GM23338 (cell line): Measurements from ENCODE around the gene APLNR. TPM values are rescaled to one million over a fixed set of nuclear protein-coding genes. Genes with fewer than 3 reads are reported as not detected.

Experiments
- ATAC-seq: fragments of 200-7000 bp; cut with Tn5 transposase; 3 replicates; pipeline ENCODE4 v1.9.1; 2020
- DNase-seq: peaks from one replicate; pipeline ENCODE4 v3.0.0-alpha.2; 2015; ENCODE audit warnings: low spot score
- H2AFZ ChIP-seq: fragments of 200-600 bp; sonication (generic); 2 replicates; pipeline ENCODE4 v1.8.0; 2016; ENCODE audit warnings: antibody characterized with exemption, mild to moderate bottlenecking, moderate library complexity
- H3F3A ChIP-seq: fragments of 200-600 bp; sonication (generic); replicated peaks from 2 replicates; pipeline ENCODE4 v1.8.0; 2017; ENCODE audit warnings: antibody characterized with exemption, mixed run types, low read depth
- H3K27ac ChIP-seq: fragments of 200-600 bp; sonication (generic); 2 replicates; pipeline ENCODE4 v1.6.1; 2016; ENCODE audit warnings: low read depth
- H3K27me3 ChIP-seq: fragments of 200-600 bp; sonication (generic); 2 replicates; pipeline ENCODE4 v1.8.0; 2016; ENCODE audit warnings: mild to moderate bottlenecking, mixed run types, moderate library complexity; ENCODE audit not compliant: insufficient read depth
- H3K36me3 ChIP-seq: fragments of 200-600 bp; sonication (generic); 2 replicates; pipeline ENCODE4 v1.8.0; 2016; ENCODE audit warnings: mild to moderate bottlenecking; ENCODE audit not compliant: insufficient read depth
- H3K4me1 ChIP-seq: fragments of 200-600 bp; sonication (generic); 2 replicates; pipeline ENCODE4 v1.8.0; 2016; ENCODE audit warnings: mild to moderate bottlenecking, moderate library complexity; ENCODE audit not compliant: insufficient read depth
- H3K4me2 ChIP-seq: fragments of 200-600 bp; sonication (generic); 2 replicates; pipeline ENCODE4 v1.7.1; 2017; ENCODE audit warnings: mixed run types
- H3K4me3 ChIP-seq: fragments of 200-600 bp; sonication (generic); 2 replicates; pipeline ENCODE4 v1.6.1; 2016; ENCODE audit warnings: mixed run types
- H3K79me2 ChIP-seq: fragments of 200-600 bp; sonication (generic); replicated peaks from 2 replicates; pipeline ENCODE4 v1.8.0; 2017; ENCODE audit warnings: mild to moderate bottlenecking; ENCODE audit not compliant: insufficient read depth
- H3K9me2 ChIP-seq: fragments of 200-600 bp; sonication (generic); 2 replicates; pipeline ENCODE4 v1.8.0; 2017; ENCODE audit not compliant: insufficient read depth
- H4K20me1 ChIP-seq: fragments of 200-600 bp; sonication (generic); replicated peaks from 2 replicates; pipeline ENCODE4 v1.8.0; 2017; ENCODE audit warnings: mild to moderate bottlenecking; ENCODE audit not compliant: insufficient read depth
- H3K27ac Mint-ChIP-seq: 2 replicates; pipeline ENCODE4 v1.8.0; 2020; ENCODE audit warnings: inconsistent platforms, mild to moderate bottlenecking, moderate library complexity, mixed read lengths
- H3K27me3 Mint-ChIP-seq: 3 replicates; pipeline ENCODE4 v1.8.0; 2022; ENCODE audit warnings: low read depth, mild to moderate bottlenecking, moderate library complexity, mixed read lengths, inconsistent platforms; ENCODE audit not compliant: insufficient read depth, poor library complexity
- H3K36me3 Mint-ChIP-seq: 3 replicates; pipeline ENCODE4 v1.8.0; 2021; ENCODE audit warnings: low read depth, mild to moderate bottlenecking, inconsistent platforms, moderate library complexity, mixed read lengths
- H3K4me1 Mint-ChIP-seq: 3 replicates; pipeline ENCODE4 v1.8.0; 2020; ENCODE audit warnings: mild to moderate bottlenecking, inconsistent platforms, mixed read lengths
- H3K4me3 Mint-ChIP-seq: 3 replicates; pipeline ENCODE4 v1.8.0; 2021; ENCODE audit warnings: moderate library complexity, mild to moderate bottlenecking, inconsistent platforms, mixed read lengths
- H3K9me3 Mint-ChIP-seq: 3 replicates; pipeline ENCODE4 v1.8.0; 2020; ENCODE audit warnings: moderate library complexity, mild to moderate bottlenecking, inconsistent platforms, mixed read lengths
- CREB1 ChIP-seq: fragments of 250-450 bp; sonication (Bioruptor Pico); IDR thresholded peaks from 2 replicates; pipeline ENCODE4 v1.5.0; 2020; ENCODE audit warnings: low read depth, mild to moderate bottlenecking, moderate library complexity
- CTCF ChIP-seq, 2 experiments: fragments of 200-600 bp in 1 of 2; sonication (generic) in 1 of 2; conservative IDR thresholded peaks; 2 replicates each; pipeline versions ENCODE4 v1.5.1 to v1.6.1; 2016 to 2017; ENCODE audit warnings: antibody characterized with exemption in 2 of 2, low read depth in 2 of 2, mild to moderate bottlenecking in 2 of 2, moderate library complexity in 1 of 2
- ETS1 ChIP-seq: IDR thresholded peaks from 2 replicates; pipeline ENCODE4 v1.6.1; 2016; ENCODE audit warnings: antibody characterized with exemption
- EZH2 ChIP-seq: fragments of 200-600 bp; sonication (generic); IDR thresholded peaks from one replicate; pipeline ENCODE4 v1.8.0; 2017; ENCODE audit warnings: antibody characterized with exemption, mild to moderate bottlenecking, low read depth; ENCODE audit not compliant: unreplicated experiment
- EZH2phosphoT487 ChIP-seq: fragments of 200-600 bp; sonication (generic); IDR thresholded peaks from one replicate; pipeline ENCODE4 v1.8.1; 2018; ENCODE audit warnings: antibody characterized with exemption; ENCODE audit not compliant: unreplicated experiment
- JUNB ChIP-seq: IDR thresholded peaks from one replicate; pipeline ENCODE4 v1.6.1; 2016; ENCODE audit warnings: antibody characterized with exemption; ENCODE audit not compliant: unreplicated experiment
- NANOG ChIP-seq: IDR thresholded peaks from 2 replicates; pipeline ENCODE4 v1.6.1; 2016; ENCODE audit warnings: antibody characterized with exemption, borderline replicate concordance
- POLR2AphosphoS5 ChIP-seq: IDR thresholded peaks from 2 replicates; pipeline ENCODE4 v1.6.1; 2016; ENCODE audit warnings: antibody characterized with exemption, low read depth
- REST ChIP-seq: IDR thresholded peaks from one replicate; pipeline ENCODE4 v1.6.1; 2018; ENCODE audit warnings: antibody characterized with exemption; ENCODE audit not compliant: unreplicated experiment
- STAT1 ChIP-seq: IDR thresholded peaks from one replicate; pipeline ENCODE4 v1.6.1; 2016; ENCODE audit warnings: antibody characterized with exemption; ENCODE audit not compliant: unreplicated experiment
- ZNF114 ChIP-seq: fragments of 250-450 bp; sonication (Bioruptor Pico); IDR thresholded peaks from 2 replicates; pipeline ENCODE4 v1.5.0; 2020; ENCODE audit warnings: mild to moderate bottlenecking, moderate library complexity
- ZNF331 ChIP-seq: fragments of 250-450 bp; sonication (Bioruptor Pico); IDR thresholded peaks from 2 replicates; pipeline ENCODE4 v1.5.0; 2020; ENCODE audit warnings: low read depth, mild to moderate bottlenecking, moderate library complexity
- ZNF462 ChIP-seq: fragments of 250-450 bp; sonication (Bioruptor Pico); IDR thresholded peaks from 2 replicates; pipeline ENCODE4 v1.5.0; 2020; ENCODE audit warnings: mild to moderate bottlenecking, moderate library complexity
- polyA plus RNA-seq: library from polyadenylated mRNA; unstranded; fragments of >200 nt; fragmentation: Nextera tagmentation; extraction: Ambion mirVana; gene quantifications from 2 replicates; pipeline ENCODE4 v1.2.1, GENCODE V29; 2016
- total RNA-seq: library from RNA; depleted of rRNA; stranded (reverse); fragments of >200 nt; shearing (Covaris generic); gene quantifications from 2 replicates; pipeline ENCODE4 v1.2.3, GENCODE V29; 2014

APLNR gene
- total and polyA plus RNA-seq, 2 experiments from 2014 or later = 0.10 TPM; not detected in 1

GRCh38 chr11:57275582-57275981 is 38.5 kb upstream of the APLNR start:
- Histone ChIP-seq H3K4me1 (peaks cover 22% of the 10 kb centered on the region), H3K36me3 (no peaks in the 10 kb centered on the region), H4K20me1 (no peaks in the 10 kb centered on the region), H3K4me2 (no peak overlapping the region), H3K9me2 (peaks cover 12% of the 10 kb centered on the region), H3K4me3 (no peak overlapping the region), H3K79me2 (no peaks in the 10 kb centered on the region), H2AFZ (no peak overlapping the region; the same call in 1 of the 2 replicates), H3K27ac (no peak overlapping the region), H3F3A (no peaks in the 10 kb centered on the region), H3K27me3 (0 out of 2 replicates have a peak, but pooled peaks cover 4% of the 10 kb centered on the region)
- no peak for ATAC-seq
- H3K27ac Mint-ChIP-seq = no peak overlapping the region
- TF ChIP-seq CTCF (conservative IDR thresholded peaks at IDR 0.05; ENCODE audit: low read depth in 2 of 2) (no peak), STAT1 (no peak), ZNF462 (no peak), ETS1 (no peak), EZH2 (no peak), REST (no peak), ZNF331 (no peak), ZNF114 (CRISPR knock-in tag) (no peak), CREB1 (no peak), NANOG (no peak), EZH2phosphoT487 (no peak), POLR2AphosphoS5 (no peak), JUNB (no peak)
- peaks cover 6% of the 10 kb centered on the region for H3K27me3 Mint-ChIP-seq
- H3K36me3 Mint-ChIP-seq = peaks cover 4% of the 10 kb centered on the region
- peaks cover 17% of the 10 kb centered on the region for H3K4me1 Mint-ChIP-seq
- H3K9me3 Mint-ChIP-seq = peaks cover 21% of the 10 kb centered on the region
- DNase-seq = no peak
- no peak overlapping the region for H3K4me3 Mint-ChIP-seq
